ENCODE data around the gene DAAM2.

- no peak for TF ChIP-seq CTCF (optimal IDR thresholded peaks at IDR 0.05 in 1 of 3, IDR thresholded peaks at IDR 0.05 in 1 of 3, conservative IDR thresholded peaks at IDR 0.05 in 1 of 3; ENCODE audit: extremely low read depth in 1 of 3, insufficient read depth in 2 of 3, low read length in 3 of 3)
- TF ChIP-seq EZH2 (IDR thresholded peaks at IDR 0.05; ENCODE audit: low read length) = no peak
These were observed 19.7 kb downstream of the DAAM2 start for GRCh38 chr6:39811835-39812345.
